ENCODE results near the gene ACKR4. TPM values are rescaled to one million over a fixed set of nuclear protein-coding genes. Genes with fewer than 3 reads are reported as not detected.
A peak's percentile ranks its signal among the peaks of the same experiment; 100 is the strongest.
"Not testable (repeated sequence)": the region's sequence is repeated elsewhere in the genome, so short reads cannot be mapped to it uniquely, and the experiment has no call there.

The ACKR4 gene
- 10 to 100 TPM in 1 of 10 donors, 1 to 10 TPM in 7, under 1 TPM in 2; 0.58 to 10.7 (median 1.6) TPM for polyA plus RNA-seq (ENCODE audit: insufficient read length in 10 of 10)
- long read RNA-seq, donor 1 = 0 reads
- long read RNA-seq, donor 2 = 0 reads
- long read RNA-seq, donor 3 = 0 reads
- long read RNA-seq, donor 4 = 0 reads
- long read RNA-seq, donor 5 = 0 reads
- long read RNA-seq, donor 6 = 0 reads
- long read RNA-seq, donor 7 = 0 reads
- long read RNA-seq, donor 8, partial matches to known transcripts = 0 of 3 reads
- long read RNA-seq, donor 8, other reads (novel, unspliced or antisense) = 0 of 3 reads
- long read RNA-seq, donor 9, partial matches to known transcripts = 0 of 1 reads
- long read RNA-seq, donor 9, other reads (novel, unspliced or antisense) = 0 of 1 reads

DNA sequence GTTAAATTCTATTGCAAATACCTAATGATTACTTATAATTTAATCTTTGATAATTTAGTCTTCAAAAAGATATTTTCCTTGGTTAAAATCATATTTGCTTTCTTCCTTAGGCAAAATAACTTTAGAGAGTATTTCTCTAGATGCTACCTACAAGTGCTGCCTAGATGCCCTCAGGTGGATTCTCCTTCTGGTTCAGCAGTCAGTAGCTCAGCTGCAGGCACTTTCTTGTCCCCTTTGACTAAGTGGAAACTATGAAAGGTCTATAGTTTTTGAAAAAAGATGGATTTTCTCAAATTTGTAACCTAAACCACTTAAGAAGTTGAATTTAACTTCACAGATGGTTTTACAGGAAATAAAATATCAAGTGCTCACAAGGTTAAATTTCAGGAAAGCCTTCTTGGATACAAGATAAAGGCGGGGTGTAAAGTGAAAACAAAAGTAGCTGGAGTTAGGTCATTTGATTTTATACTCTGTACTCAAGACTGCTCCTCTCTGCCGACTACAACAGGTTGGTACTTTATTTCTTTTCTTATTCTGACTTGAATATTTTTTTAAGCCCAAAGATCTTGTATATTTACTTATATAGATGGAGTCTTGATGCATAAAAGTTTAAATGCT lies at the start of gene ACKR4:
Gene ACKR4, plus strand, starts transcription at position 455 of the 618 bp plus-strand sequence. CDS start 3,128 bp downstream, outside the sequence.
- DNase-seq = no peak

DNA sequence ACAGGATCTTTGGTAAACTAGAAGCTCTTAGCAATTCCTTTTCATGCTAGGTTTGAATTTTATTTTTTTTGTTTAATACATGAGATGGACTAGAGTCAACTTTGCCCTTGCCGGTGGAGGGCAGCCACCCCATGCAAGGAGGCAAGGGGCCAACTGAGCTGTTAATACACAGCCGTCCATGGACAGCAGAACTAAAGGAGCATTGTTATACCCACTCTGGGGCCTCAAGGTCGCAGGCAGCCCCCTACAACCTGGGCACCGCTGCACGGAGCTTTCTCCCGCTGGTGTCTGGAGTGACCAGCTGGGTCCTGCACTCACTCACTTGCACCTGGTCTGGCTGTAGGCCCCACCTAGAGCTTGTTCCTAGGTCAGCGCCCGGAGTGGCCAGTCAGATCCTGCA lies 47.9 kb upstream of the ACKR4 start:
- DNase-seq = no peak

DNA sequence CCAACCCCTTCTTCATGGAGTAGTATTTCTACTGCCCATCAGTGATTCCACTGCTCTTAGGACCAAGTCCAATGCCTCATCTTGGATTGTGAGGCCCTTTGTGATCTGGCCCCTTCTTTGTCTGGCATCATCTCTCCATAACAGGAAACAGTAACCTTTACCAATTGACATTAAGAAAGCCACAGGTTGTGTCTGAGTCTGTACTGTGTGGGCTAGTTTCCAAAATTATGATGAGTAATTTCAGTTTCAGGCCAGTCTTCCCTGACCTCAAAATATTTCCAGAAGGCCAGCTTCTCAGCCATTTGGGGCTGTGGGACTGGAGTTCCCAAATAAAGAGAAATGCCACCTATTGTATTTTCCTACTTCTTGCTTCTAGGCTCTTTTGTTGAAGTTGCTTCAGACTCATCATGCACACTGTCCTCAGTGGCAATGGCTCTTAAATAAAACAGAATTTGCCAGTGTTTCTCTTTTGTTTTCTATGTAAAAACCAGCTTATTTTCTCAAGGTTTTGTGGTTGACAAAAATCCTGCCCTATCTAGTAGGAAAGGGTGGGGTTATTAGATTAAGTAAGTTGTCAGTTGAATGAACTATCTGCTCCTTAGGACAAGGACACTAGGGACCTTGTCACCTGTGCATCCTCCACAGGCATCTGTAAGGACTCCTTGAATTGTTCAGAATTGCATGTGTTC lies 47.0 kb upstream of the ACKR4 start:
- peak in 1 of 3 donors; percentile 40 for DNase-seq

DNA sequence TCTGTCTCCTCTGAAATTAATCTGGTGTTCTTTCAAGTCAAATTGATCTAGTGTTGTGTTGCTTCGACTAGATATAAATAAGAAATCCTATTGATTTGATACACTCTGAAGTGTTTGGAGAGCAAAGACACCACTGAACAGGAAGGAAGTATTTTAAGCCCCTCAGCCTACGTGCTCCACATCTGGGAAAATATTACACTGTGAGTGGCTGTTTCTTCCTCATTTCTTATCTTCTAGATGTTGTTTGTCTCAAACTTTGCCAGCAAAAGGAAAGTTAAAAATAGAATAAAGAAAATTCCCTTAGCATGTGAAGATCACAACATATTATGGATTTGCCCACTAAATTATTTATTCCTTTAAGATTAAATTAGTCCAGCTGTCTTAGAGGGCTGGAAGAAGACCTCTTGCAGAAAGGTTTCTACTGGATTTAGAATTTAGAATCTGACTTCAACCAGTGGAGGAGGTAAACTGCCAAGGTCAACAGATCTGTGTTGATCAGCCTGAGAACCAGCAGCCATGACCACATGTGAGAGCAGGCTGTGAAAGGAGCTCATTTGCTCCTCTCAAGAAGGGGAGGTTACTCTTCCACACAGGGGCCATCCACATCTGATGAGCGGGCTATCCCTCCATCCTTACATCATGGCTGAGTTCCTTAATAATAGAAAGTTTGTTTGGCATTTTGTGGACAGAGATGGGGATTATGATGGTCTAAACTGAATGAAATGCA lies 46.3 kb upstream of the ACKR4 start:
- DNase-seq = no peak

DNA sequence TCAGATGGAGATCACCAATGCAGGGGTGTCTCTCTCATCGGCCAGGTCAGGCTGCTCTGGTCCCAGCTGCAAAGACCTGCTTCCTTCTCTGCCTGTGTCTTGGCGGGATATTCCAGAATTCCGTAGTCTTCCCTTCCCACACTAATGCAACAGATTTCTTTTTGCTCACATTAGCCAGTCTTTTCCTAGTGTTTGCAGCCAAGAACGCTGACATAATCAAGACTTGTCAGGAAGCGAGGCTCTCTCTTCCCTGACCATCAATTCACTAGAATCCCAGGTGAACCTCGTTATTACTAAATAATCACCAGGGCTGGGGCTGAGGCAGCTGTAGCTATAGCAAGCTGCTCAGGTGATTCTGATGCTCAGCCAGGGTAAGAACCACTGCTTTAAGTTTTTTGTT lies 43.2 kb upstream of the ACKR4 start:
- DNase-seq = peak; percentile 67 to 89 (median 88)

DNA sequence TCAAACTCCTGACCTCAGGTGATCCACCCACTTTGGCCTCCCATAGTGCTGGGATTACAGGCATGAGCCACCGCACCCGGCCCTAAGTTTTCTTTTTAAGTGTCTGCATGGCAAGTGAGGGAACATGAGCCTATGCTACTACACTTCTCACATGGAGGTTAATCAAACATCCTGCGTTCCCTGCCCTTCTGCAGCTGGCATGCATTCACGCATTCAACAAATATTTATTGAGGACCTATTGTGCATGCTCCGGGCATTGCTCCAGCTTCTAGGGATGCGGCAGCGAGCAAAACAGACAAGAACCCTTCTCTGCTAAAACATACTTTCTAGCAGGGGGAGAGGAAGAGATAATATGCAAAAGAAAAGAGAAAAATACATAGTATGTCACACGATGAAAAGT lies 42.6 kb upstream of the ACKR4 start:
- DNase-seq = no peak

DNA sequence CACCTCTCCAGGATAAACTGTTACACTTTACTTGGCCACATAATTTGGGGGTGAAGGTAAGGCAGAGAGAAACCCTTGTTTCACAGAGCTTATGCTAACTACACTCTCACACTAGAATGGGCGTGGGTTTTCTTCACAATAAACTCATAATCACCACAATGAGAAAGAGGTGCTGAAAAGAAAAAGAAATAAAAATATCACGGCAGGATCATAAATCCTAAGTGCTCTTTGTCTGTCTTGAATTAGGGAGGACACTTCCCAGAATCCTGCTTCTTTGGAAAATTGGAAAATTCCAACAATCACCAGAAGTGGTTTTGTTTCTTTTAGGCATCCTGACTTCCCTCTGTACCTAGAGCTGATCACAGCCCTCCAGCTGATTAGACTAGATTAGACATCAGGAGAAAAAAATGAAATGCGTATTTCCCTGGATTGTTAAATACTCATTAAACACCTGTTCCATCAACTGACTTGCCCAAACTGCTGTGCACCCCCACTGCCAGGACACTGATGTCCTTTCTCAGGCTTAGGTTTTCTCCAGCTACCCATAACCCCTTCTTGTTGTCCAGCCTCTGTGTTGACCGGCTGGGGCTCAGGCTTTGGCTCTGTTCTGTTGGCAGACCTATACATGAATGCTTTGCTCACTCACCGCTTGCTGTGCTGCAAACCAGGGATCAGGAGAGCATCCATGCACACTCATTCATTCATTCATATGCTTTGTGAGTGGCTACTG lies 41.6 kb upstream of the ACKR4 start:
- DNase-seq = no peak

DNA sequence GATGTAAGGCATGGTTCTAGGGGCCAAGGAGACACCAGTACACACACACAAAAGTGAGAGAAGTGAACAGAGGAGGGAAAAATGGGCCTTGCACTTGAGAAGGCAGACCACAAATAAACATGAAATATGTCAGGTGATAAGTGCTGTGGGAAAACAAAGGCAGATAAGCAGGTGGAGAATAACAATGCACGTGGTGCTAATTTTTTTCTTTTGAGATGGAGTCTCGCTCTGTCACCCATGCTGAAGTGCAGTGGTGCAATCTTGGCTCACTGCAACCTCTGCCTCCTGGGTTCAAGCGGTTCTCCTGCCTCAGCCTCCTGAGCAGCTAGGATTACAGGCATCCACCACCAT lies 41.1 kb upstream of the ACKR4 start:
- DNase-seq = not testable (repeated sequence)

DNA sequence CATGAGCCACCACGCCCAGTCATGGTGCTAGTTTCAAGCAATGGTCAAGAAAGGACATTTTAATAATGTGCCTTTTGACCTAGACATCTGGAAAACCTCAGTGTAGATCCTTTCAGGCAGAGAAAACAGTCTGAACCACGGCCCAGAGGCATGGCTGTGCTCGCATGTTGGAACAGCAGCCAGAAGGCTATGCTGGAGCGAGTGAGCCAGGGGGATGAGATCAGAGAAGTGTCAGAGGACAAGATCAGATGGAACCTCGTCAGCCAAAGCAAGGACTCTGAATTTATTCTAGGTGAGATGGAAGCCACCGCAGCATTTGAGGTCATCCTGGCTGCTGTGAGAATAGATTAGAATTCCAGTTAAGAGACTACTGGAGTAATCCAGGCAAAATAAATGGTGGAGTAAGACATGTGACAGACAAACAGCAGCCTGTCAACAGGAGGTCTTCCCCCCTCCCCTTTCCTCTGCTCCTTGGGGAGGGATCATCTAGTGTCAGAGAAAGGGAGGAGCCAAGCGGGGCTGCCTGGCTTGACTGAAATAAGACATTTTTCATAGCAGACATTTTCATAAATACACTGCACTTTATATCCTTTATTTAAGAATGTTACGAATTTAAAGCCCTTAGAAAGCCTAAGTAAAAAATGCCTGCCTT lies 40.4 kb upstream of the ACKR4 start:
- peak; percentile 62 to 89 (median 86) for DNase-seq

DNA sequence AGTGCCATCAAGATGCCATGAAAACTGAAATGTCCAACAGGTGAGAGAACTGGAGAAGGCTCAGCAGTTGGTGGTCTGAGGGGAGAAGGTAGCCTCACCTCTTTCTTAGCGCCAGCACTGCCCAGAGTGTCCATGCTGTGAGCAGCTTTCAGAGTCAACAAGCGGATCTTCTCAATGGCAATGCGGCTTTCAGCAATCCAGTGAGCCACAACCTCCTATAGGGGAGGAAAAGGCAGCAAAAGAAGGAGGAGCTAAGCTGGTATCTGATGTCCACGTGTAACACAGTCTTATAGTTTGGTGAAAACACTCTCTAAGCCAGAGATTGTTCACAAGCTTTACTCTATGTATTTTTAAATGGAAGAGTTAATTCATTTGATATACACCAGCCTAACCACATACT lies 36.1 kb upstream of the ACKR4 start:
- no peak for DNase-seq

DNA sequence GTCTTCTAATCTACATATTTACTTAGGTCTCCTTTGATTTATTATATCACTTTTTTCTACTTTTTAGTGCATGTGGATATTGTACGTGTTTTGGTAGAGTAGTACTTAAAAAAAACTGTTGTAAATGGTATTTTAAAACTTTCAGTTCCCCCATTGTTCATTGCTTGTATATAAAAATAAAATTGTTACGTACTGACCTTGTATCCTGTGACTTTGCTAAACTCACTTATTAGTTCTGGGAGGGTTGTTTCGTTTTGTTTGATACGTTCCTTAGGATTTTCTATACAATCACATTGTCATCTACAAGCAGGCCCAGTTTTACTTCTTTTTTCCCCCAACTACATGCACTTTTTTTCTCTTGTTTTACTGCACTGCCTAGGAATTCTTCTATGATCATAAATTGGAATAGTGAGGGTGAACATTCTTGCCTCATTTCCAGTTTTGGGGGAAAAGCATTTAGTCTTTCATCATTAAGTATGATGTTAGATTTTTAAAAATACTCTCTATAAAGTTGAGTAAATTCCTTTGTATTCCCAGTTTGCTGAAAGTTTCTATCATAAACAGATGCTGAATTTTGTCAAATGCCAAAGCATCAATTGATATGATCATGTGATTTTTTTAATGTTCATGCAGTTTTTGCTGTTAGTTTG lies 33.5 kb upstream of the ACKR4 start:
- peak; percentile 33 to 81 (median 69) for DNase-seq

DNA sequence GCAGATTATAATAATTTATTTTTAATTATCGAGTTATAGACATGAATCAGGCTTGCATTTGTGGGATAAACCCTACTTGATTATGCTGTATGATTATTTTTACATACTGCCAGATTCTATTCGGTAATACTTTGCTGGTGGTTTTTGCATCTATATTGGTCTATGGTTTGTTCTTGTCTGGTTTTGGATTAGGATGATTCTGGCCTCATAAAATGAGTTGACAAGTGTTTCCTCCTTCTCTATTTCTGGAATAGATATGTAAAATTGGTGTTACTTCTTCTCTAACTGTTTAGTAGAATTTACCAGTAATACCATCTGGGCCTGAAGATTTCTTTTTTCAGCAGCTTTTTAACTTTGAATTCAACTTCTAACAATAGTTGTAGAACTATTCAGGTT lies 33.0 kb upstream of the ACKR4 start:
- DNase-seq = no peak

DNA sequence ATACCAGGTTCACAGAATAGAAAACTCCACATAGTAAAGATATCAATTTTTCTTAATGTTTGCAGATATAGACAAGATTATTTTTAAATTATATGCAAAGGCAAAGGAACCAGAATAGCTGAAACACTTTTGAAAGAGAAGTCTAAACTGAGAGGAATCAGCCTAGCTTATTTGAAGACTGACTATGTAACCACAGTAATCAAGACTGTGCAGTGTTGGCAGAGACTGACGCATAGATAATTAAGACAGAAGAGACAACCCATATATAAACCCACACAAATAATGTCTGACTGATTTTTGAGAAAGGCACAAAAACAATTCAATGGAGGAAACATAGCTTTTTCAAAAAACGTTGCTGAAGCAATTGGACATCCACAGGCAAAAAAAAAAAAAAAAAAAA lies 28.6 kb upstream of the ACKR4 start:
- no peak for DNase-seq

DNA sequence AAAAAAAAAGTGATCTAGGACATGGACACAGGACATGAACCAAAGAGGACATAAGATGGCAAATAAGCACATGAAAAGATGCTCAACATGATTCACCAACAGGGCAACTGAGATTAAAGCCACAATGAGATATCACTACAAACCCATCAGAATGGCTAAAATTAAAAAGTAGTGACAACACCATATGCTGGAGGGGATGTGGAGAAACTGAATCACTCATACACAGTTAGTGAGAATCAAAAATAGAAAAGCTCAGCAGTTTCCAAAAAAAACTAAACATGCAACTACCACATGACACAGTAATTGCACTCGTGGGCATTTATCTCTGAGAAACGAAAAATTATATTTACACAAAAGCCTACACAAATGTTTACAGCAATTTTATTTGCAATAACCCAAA lies 27.9 kb upstream of the ACKR4 start:
- no peak for DNase-seq

DNA sequence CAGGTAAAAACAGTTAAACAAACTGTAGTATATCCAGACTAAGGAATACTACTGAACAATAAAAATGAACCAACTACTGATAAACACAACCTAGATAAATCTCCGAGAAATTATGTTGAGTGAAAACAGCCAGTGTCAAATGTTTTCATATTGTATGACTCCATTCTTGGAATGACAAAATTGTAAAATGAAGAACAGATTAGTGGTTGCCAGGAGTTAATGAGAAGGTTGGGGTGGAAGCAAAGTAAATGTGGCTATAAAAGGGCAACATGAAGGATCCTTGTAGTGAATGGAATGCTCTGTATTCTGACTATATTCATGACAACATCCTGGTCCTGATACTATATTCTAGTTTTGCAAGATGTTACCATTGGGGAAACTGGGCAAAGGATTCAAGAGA lies 27.5 kb upstream of the ACKR4 start:
- no peak for DNase-seq

DNA sequence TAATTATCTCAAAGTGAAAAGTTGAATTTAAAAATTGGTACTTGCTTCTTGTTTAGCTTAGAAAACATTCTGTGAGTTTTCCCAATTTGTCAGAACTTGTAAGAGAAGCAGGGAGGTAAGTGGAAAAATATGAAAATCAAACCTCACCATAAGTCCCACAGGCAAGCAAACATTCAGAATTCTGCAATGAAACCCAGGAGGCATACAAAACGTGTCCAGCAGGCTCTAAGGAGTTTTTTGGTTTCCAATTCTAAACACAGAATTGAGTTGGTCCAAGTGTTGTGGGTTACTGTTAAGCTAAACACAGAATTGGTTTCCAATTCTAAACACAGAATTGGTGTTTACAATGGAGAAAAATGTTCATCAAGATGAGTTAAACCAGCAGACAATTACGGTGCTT lies 27.1 kb upstream of the ACKR4 start:
- no peak for DNase-seq

DNA sequence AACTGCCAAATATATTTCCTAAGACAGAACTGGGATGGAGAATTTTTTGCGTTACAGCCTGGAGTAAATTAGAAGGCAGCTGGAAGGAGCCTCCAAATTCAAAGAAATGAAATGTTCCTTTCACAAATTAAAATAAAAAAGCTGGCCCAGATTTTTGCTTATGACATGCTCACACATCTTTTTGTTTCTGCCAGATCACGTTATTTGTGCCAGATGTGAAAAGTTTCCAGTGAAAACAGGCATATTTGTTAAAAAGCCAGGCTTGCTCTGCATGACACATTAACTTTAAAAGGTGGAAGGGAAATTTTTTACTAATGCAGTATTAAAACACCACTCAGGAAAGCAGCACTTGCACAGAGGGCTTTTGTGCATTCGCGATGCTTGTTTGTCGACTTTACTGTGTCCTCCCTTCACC lies 23.3 kb upstream of the ACKR4 start:
- peak in 2 of 3 donors; percentile 84 to 87 for DNase-seq

DNA sequence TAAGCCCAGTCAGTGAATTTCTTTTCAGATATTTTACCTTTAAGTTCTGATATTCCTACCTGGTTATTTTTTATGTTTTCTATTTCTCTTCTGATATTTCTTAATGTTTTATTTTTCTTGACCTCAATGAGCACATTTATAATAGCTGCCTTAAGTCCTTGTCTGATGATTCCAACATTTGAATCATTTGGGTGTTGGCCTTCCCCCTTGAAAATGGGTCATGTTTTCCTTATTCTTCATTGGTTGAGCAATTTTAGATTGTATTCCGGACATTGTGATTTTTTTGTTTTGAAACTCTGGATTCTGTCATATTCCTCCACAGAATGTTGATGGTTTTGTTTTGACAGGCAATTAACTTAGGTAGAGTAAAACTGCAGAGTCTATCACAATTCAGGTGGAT lies 9.7 kb upstream of the ACKR4 start:
- no peak for DNase-seq

DNA sequence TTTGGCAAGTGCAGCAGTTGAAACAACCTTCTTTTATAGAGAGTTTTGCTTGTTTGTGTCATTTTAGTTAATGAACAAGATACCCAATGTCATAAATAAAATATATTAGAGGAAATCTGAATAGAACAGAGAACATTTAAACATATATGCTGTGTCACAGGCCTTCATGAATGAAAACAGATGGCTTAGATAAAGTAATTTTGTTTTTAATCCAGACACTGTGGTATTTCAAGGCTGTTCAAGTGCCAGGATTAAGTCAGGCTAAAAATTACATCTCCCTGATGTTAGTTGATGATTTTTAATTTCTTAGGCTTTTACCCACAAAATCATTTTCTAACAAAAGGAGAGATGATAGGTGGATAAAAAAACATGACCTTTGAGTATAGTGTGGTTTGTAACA lies 4.9 kb upstream of the ACKR4 start:
- DNase-seq = peak in 1 of 3 donors; percentile 30

DNA sequence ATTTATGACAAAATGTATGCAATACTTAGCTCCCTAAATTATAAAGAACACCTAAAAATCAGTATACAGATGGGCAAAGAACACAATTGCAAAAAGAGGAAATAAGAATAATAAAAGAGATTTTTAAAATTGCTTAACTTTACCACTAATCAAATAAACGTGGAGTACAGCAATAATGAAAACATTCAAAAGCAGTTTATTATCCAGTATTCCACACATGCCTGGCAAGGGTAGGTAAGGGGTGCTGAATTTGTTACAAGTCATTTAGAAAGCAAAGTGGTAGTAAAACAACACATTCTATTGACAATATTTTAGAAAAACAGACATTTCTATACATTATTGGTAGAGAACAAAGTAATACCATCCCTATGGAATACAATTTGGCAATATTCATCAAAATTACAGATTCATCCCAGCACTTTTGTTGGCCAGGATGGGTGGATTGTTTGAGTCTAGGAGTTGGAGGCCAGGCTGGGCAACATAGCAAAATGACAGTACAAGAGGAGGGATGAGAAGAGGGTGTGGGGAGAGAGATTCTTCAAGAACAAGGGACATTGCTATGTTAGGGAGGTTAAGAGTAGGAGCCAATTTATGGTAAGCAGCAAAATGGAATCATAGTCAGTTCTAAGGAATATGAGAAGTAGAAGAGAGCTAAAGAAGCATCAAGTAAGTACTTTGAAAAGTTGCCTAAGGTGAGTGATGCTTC lies 3.7 kb upstream of the ACKR4 start:
- DNase-seq = peak in 1 of 3 donors; percentile 21
